Subcutaneous adipose tissue (tissue), 4 donors: ENCODE measurements around the gene OPHN1. TPM values are rescaled to one million over a fixed set of nuclear protein-coding genes. Genes with fewer than 3 reads are reported as not detected.

ENCODE experiments used
- CTCF ChIP-seq: fragments of 450-650 bp; IDR thresholded peaks from one replicate; pipeline ENCODE4 v1.5.1; 2016; ENCODE audit warnings: low read depth, mild to moderate bottlenecking, control low read depth, antibody characterized with exemption, moderate library complexity
- total RNA-seq, 4 donors: library from RNA; depleted of rRNA; stranded (reverse); fragments of >200 nt; gene quantifications; one replicate each; pipeline ENCODE4 v1.1.0, GENCODE V29; 2016

The OPHN1 gene
- total RNA-seq, 4 donors from 2014 or later: 11.4 to 29.4 (median 17.8) TPM

- no peak for TF ChIP-seq CTCF
Observed at GRCh38 chrX:68413254-68413653, 20.0 kb downstream of the OPHN1 start.

- TF ChIP-seq CTCF: no peak
Observed at GRCh38 chrX:68411729-68412128, 21.6 kb downstream of the OPHN1 start.

GRCh38 chrX:68409194-68409593, 24.1 kb downstream of the OPHN1 start:
- no peak for TF ChIP-seq CTCF

- no peak for TF ChIP-seq CTCF
Observed at GRCh38 chrX:68403522-68403921, 29.8 kb downstream of the OPHN1 start.

GRCh38 chrX:68403038-68403437, 30.3 kb downstream of the OPHN1 start:
- no peak for TF ChIP-seq CTCF

GRCh38 chrX:68402094-68402493, 31.2 kb downstream of the OPHN1 start:
- TF ChIP-seq CTCF: no peak

- TF ChIP-seq CTCF: no peak
Observed at GRCh38 chrX:68398291-68398690, 35.0 kb downstream of the OPHN1 start.
